HG03135 (cell line): ENCODE data around the gene PRKCB.

Experiments used
- ATAC-seq: cut with Tn5 transposase; IDR thresholded peaks from one replicate; pipeline ENCODE4 v1.9.1; 2021; ENCODE audit warnings: mild to moderate bottlenecking, moderate library complexity; ENCODE audit not compliant: unreplicated experiment

Gene PRKCB

DNA sequence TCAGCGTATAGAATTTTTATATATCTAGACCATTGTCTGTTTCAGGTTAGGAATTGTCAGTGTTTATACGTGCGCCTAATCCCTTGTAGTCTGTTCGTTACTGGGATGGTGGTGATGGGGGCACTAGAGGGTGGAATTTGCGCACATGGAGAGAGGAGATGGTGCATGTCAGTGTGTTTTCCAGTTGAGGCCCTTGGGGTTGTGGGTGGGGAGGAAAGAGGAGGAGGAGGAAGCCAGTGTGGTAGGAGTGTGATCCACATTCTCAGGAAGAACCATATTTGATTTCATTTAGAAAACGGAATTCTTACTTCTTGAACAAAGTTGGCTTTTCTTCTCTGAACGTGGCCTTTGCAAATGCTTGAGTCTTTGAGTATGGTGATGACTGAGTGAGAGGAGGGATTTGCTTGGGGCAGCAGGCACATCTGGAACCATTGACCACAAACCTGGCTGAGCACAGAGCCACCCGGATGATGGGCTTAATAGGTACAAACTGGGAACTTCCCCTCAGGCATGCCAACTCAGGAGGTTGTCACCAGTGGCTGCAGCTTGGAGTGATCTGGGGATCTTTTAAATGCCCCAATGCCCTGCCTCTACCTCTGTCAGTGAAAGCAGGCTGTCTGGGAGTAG, 98.9 kb downstream of the PRKCB start:
- no peak for ATAC-seq

DNA sequence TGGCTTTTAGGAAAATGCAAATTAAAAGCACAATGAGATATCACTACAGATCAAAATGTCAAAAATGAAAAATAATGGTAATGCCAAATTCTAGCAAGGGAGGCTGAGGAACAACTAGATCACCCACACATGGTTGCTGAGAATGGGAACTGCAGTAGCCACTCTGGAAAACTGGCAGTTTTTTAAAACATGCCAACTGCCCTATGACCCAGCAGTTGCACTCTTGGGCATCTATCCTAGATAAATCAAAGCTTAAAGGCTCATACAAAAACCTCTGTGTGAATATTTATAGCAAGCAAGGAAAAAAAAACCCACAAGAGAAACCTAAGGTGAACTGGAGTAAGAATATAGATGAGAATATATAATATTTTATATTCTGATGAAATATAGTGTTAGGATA, 104.3 kb downstream of the PRKCB start:
- no peak for ATAC-seq

DNA sequence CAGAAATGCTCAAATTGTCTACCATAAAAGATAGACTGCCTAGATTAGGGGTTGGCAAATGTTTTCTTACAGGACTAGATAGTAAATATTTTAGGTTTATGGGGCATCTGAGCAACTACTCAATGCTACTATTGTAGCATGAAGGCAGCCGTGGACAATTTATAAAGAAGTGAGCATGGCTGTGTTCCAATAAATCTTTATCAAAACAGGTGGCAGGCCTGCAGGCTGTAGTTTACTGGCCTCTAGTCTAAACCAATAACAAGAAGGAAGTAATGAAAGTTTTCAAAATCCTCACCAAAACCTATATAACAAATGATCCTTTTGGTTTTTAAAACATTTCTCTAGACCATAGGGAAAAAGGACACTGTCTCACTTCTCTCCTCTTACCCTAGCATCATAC, 105.2 kb downstream of the PRKCB start:
- no peak for ATAC-seq

DNA sequence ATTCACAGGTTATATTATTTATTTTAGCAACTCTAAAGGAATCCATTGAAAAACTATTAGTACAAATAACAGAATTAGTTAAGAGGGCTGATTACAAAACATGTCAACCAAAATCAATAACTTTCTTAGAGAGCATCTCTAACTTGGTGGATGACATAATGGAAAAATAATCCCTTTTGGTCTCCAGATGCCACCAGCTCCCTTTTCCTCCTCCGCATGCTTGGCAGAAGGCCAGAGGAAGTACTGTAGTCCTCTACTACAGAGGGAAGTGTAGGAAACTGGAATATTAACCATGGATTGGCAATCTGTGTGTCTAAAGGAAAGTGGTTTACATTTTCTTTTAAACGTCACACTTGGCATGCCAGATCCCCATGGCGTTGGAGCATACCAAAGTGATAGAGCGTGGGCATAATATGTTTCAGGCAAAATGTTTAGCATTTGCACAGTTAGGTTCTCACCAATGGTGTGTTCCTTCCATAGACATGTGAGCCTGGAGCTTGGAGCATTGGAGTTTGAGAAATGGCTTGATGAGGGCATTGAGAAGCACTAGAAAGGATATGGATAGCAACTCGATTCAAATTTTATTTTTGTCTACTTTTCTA, 106.3 kb downstream of the PRKCB start:
- no peak for ATAC-seq

DNA sequence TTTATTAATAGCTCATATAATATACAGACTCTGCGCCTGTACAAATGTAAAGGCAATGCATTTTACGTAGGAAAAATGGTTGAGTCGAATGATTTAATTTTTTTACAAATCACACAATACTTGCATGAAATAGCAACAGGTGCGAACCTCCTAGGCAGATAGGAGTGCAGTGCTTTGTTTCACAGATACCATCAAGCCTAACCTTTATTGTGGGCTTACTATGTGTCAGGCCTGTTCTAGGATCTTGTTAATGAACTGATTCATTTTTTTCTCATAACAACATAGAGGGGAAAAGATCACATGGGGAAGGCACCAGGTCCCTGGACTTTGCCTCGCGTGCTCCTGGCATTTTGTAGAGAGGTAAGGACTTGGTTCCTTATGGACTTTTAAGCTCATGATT, 107.8 kb downstream of the PRKCB start:
- ATAC-seq: no peak

DNA sequence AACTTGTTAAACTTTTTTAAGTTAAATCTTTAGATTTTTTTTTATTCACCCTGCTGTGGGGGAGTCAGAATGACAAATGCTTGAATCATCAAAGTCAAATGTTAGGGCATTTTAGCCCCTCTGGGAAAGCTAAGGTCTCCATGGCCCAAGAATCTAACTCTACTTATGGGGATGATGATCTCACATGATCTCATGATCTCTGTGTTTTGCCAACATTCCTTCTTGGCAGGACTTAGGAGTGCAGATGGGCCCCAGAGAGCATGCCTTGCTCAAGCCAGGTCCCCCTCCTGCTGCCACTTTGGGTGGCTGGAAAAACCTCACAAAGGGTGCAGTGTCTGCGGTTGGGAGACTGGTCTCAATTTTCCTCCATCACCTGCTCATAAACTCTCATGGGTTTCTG, 108.6 kb downstream of the PRKCB start:
- ATAC-seq: no peak

DNA sequence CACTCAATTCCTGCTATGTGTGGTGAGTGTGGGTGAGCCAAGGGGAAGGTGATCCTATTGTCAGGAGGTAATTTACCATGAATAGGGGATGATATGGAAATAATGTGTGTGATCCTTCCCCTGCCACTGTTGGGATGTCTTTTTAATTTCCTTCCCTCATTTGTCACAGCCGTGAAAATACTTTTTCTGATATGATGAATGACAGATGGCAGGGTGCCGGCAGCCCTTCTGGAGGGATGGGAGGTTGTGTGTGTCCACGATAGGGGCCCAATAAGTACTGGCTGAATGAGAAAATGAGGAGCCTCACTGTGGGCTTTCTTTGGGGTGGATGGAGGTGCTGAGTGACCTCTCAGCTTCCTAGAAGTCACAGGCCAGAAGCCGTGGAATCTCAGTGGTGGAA, 109.5 kb downstream of the PRKCB start:
- no peak for ATAC-seq

DNA sequence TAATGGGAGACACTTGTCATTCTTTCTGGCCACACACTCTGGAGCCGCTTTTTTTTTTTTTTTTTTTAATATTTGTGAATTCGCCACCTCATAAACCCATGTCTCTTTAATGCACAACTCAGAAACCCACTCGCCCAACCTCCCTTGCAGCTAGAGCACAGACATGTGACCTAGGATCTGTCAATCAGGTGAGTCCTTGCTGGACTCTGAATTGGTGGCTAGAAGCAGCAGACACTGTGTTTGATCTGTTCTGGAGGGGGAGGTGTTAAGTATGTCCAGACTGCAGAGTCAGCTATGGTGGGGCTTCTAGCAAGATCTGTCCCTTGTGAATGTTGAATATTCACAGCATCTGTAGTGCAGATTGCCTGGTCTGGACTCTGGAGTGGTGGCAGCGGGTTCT, 112.1 kb downstream of the PRKCB start:
- no peak for ATAC-seq

DNA sequence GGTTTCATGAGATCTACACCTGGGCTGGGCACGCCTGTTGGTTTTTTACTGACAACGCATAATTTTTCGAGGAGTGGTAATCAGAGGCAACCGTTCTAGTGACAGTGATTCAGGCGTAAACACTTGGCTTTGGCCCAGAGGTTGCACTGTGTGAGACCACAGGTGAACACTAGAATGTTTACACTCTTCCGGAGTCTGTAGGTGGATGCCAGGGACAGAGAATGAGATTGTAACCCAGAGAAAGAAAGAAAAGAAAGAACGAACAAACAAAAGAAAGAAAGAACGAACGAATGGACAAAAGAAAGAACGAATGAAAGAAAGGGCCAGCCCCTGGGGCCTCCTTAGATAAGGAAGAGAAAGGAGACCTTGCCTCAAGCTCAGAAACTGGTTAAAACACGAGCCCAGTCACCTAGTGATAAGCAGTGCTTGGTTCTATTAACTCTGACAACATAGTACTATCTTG, 113.2 kb downstream of the PRKCB start:
- ATAC-seq: no peak

DNA sequence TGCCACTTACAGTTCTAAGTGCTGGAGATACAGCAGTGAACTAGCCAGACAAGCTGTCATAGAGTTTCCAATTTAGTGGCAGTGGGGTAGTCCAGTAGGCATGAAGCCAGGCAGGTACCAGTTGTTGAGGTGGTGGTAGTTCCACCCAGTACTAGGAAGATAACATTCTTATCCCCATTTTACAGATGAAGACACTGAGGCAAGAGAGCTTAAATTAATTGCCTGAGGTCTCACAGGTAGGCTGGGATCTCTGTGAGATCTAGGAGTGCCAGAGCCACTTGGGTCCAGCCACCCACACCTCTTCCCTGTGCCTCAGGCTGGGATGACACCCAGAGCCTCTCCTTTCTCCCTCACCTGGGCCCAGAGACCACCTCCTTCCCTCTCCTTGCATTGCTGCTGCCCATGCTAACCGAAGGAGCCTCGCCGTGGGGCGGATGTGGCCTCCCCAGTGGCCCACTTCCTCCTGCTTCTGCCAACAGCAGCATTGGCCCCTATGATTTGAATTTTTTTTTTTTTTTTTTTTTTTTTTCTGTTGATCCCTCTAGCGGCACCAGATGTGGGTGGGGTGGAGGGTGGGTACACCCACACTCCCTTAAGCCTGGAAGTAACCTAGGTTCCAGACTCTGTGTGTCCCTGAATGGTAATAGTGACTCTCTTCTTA, 114.0 kb downstream of the PRKCB start:
- no peak for ATAC-seq

DNA sequence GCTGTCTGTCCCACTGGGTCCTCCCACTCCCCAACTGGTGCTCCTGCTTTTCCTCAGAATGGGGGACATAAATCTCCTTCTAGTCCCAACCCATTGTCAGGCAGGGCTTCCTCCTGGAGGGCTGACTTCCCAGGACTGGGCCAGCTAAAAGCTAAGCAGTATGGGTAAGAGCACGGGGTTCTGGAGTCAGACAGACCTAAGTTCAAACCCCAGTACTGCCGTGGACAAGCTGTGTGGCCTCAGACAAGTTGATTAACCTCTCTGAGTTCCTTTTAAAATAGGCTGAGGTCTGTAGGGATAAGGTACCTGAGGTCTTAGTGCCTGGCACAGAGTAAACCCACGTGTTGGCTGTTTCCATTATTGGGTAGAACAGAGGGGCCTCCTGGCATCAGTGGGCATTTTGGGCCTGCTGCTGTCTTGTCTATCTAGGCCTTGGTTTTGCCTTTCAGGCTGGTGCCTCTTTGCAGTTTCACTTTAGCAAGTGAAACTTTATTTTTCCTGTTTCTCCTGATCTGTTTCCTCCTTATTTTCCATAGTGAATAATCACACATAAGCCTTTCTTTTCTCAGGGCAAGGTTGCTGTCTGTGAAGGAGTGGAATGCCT, 114.6 kb downstream of the PRKCB start:
- no peak for ATAC-seq

DNA sequence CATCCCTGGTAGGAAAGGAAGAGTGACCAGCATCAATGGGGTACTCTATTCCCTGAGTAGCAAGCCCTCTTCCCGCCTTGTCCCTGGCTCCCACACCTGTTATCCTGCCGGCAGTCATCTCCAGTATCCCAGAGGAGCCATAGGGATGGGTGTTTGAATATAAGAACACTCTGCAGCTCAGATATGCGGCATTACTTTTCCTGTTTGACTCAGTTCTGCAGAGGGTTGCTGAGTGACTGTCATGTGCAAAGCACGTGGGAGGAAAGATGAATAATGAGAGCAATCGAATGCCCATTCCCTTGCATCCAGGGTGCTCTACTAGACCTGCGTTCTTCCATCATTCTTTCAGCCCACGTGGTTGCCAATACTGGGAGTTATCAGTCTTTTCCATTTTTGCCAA, 115.1 kb downstream of the PRKCB start:
- no peak for ATAC-seq

DNA sequence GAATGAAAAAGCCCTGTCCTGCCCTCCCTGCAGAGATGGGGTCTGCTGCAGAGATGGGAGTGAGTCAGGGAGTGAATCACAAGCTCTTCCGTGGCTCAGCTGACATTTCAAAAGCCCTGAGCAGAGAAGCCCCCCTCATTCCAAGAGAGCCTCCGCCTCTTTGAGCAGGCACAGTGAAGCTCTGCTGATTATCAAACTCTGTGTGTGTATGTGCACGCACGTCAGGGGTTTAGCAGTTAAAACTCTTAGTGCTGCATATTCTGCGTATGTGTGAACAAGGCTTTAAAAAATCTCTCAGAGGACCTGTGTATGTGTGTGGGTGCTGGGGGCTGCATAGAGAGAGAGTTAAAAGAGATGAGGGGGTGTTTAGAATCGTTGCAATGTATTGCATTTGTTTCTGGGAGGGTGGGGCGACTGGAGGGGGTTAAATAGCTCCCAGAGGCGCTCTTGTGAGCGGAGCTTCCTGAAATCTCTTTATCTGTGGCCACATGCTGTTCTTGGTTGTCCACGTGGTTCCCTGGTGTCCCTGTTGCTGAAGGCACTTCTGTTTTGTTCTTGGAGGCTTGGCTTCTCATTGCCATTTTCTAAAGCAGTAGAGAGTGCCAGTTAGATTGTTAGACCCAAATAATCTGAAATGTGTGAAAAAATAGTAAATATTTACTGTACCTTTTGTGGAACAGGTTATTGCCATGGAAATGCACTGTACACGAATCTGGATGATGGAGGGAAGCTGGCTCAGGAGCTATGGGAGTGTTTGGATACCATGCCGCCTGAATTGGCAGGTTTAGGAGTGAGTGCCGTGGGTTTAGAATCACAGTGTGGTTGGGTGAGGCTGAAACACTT, 116.6 kb downstream of the PRKCB start:
- ATAC-seq: no peak

DNA sequence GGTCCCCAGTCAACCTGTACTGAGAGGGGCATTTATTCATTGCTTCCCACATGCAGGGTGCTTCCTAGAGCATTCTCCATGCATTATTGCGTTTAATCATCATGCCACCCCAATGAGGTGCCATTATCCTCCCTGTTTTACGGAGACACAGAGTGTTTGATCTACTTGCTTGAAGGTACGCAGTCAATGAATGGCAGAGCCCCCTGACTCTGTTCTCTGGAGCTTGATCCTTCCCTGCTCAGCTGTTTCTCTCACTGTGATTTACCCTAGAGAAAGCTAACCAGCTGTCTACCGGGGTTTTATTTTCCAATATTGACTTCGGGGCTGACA, 117.2 kb downstream of the PRKCB start:
- ATAC-seq: no peak

DNA sequence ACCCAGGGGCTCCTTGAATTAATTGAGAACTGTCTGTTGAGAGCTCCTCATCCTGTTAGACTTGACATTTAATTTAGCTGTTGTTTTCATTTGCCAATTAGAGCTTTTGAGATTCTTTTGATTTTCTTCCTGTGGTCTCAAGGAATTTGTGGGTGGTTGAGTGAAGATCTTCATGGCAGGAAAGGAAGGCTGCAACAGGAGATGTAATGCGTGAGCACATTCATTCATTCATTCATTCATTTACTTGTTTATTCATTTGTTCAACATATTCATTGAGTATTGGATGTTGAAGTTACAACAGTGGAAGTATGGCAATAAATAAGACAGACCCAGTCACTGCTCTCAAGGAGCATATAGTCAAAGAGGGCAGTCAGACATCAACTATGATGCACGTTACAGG, 117.7 kb downstream of the PRKCB start:
- no peak for ATAC-seq

DNA sequence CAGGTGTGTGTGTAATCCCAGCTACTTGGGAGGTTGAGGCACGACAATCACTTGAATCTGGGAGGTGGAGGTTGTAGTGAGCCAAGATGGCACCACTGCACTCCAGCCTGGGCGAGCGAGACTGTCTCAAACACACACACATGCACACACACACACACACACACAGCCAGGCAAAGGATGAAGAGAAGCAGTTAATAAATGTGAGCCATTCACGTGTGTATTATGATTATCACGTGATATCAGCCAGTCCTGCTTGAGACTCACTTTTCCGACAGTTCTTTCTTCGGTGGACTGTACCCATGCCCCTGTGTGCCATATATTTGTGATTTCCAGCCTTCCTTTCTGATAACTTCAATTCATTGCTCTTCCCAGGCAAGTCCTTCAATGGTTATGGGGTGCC, 119.3 kb downstream of the PRKCB start:
- ATAC-seq: no peak

DNA sequence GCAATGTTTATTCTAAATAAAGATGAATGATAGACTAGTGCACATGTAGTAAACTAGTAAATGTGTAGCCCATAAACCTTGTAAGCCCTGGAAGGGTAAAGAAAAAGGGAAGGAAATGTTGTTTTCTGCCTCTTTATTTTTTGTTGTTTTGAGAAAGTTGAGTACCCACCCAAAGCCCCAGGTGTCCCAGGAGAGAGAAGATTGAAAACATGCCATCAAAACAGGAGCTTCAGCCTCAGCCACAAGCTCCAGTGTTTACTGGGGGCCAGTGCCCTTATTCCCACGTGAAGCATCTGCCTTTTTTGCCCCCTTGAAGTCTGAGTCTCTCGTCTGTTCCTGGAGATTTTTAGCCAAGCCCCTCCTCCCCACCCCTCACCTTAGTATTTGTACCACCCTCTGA, 121.5 kb downstream of the PRKCB start:
- no peak for ATAC-seq

DNA sequence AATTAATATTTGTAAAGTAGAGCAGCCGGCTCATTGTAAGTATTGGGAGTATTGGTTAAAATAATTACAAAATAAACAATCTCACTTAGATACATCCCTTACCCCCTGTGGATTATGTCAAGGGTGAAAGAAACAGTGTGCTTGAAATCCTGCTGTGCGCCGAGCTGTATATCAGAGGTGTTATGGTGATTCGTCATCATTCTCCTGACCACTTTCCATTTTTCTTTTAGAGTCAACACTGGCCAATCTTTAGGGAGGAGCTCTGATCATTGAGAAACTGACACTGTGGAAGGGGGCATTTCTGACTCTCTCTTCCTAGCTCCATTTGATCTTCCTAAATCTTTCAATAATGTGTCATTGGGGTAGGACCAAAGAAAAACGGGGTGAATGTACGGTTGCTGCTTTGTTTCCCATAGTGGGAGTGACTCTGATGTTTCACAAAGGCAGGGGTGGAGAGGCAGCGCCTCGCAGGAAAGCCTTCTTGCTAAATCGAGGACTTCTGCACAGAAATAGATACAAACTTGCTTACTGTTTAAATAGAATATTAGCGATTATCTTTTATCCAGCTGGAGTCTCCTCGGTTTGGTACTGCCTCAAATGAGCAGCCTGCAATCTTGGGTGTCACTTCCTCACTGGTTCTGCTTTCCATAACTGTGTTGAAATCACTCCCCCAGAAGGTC, 123.4 kb downstream of the PRKCB start:
- ATAC-seq: no peak

DNA sequence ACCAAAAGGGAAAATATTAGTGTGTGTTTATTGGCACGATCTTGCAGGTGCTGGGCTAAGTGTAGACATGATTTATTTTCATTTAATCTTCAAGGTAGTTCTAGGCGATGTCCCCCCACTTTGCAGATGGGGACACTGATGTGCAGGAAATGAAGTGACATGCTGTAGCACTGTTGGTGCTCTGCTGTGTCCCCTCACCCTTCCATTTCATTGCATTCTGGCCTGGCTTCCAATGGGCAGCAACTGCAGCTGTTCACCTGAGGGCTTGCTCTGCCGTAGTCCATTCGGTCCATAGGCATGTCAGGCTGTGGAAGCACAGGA, 123.9 kb downstream of the PRKCB start:
- no peak for ATAC-seq

DNA sequence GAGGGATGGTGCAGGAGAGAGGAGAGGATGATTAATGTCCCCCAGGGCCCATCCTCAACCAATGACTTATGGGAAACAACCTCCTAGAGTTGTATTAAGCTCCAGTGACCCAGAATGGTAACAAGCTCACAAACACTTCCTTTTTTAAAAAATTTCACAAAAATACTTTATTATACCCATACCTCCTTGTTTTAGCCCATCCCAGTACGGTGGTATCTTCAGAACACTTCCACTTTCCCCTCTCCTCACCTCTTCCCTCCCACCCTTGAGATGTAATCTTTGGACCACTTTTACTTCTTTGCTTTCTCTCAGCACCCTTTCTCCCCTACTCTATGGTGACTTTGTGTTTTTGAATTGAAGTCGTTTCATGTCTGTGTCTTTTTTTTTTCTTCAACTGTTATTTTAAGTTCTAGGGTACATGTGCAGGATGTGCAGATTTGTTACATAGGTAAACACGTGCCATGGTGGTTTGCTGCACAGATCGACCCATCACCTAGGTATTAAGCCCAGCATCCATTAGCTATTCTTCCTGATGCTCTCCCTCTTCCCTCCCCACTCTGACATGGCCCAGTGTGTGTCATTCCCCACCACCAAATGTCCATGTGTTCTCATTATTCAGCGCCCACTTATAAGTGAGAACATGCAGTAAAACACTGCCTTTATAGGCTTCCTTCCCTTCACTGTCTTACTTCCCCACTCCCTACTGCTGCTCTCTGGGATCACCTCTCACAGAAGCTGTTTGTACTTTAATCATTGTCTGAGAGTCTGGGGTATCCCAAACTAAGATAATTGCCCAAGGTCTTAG, 124.5 kb downstream of the PRKCB start:
- no peak for ATAC-seq
